Fibroblast of gingiva (primary cell): ENCODE measurements around the gene PPL.
"Not testable (repeated sequence)": the region's sequence is repeated elsewhere in the genome, so short reads cannot be mapped to it uniquely, and the experiment has no call there.

ENCODE experiments used
- DNase-seq: peaks from one replicate; pipeline ENCODE4 v3.0.0-alpha.2; 2011; ENCODE audit warnings: low read depth

Gene PPL, protein sequence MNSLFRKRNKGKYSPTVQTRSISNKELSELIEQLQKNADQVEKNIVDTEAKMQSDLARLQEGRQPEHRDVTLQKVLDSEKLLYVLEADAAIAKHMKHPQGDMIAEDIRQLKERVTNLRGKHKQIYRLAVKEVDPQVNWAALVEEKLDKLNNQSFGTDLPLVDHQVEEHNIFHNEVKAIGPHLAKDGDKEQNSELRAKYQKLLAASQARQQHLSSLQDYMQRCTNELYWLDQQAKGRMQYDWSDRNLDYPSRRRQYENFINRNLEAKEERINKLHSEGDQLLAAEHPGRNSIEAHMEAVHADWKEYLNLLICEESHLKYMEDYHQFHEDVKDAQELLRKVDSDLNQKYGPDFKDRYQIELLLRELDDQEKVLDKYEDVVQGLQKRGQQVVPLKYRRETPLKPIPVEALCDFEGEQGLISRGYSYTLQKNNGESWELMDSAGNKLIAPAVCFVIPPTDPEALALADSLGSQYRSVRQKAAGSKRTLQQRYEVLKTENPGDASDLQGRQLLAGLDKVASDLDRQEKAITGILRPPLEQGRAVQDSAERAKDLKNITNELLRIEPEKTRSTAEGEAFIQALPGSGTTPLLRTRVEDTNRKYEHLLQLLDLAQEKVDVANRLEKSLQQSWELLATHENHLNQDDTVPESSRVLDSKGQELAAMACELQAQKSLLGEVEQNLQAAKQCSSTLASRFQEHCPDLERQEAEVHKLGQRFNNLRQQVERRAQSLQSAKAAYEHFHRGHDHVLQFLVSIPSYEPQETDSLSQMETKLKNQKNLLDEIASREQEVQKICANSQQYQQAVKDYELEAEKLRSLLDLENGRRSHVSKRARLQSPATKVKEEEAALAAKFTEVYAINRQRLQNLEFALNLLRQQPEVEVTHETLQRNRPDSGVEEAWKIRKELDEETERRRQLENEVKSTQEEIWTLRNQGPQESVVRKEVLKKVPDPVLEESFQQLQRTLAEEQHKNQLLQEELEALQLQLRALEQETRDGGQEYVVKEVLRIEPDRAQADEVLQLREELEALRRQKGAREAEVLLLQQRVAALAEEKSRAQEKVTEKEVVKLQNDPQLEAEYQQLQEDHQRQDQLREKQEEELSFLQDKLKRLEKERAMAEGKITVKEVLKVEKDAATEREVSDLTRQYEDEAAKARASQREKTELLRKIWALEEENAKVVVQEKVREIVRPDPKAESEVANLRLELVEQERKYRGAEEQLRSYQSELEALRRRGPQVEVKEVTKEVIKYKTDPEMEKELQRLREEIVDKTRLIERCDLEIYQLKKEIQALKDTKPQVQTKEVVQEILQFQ (N-terminal part only)

DNA sequence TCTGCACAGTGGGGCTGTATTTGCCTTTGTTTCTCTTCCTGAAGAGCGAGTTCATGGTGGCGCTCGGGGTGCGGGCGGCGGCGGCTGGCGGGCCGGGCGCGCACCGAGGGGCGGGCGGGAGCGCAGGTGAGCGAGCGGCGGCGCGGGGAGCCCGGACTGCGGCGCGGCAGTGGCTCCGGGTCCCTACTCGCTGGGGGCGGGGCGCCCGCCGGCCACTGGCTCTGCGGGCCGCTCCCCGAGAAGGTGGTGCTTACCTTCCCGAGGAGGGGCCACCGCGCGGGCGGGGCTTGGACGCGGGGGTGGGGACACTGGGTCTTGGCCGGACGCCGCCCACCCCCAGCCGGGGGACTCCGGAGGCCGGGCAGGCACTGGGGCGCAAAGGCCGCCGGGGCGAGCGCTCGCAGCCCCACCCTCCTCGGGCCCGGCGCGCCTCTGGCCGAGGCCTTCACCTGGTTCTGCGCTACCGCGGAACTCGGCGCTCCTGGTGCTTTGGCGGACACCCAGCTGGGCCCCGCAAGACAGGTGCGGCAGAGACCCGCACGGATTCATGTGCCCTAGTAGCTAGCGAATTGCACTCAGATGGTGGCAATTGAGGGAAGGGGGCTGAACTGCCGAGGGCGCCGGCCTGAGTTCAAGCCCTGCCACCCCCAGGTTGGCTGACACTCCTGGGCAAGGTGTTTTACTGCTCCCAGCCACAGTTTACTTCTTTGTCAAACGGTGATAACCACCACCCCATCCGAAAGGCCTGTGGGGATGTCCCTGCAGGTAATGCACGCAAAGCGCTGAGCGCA, at the start of gene PPL:
TSS of gene PPL (minus strand) at position 158 of the 791 bp plus-strand sequence. CDS start at position 55, 103 bp downstream.
- DNase-seq, result no peak

DNA sequence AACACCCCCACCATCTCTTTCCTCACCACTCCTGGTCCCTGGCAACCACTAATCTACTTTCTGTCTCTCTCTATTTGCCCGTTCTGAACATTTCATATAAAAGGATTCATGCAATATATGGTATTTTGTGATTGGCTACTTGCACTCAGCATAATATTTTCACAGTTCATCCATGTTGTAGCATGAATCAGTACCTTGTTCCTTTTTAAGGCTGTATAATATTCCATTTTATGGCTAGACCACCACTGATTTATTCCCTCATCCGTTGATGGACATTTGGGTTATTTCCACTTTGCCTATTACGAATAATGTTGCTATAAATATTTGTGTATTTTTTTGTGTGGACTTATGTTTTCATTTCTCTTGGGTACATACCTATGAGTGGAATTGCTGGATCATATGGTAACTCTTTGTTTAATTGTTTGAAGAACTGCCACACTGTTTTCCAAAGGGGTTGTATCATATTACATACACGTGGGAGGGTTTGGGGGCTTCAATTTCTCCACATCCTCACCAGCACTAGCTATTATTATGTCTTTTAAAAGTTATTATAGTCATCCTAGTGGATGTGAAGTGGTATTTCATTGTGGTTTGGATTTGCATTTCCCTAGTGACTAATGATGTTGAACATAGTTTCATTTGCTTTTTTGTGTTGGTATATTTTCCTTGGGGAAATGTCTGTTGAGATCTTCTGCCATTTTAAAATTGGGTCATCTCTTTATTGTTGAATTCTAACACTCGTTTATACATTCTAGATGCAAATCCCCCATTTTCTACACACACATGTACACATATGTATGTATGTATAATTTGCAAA, 47.4 kb upstream of the PPL start:
- no peak for DNase-seq

DNA sequence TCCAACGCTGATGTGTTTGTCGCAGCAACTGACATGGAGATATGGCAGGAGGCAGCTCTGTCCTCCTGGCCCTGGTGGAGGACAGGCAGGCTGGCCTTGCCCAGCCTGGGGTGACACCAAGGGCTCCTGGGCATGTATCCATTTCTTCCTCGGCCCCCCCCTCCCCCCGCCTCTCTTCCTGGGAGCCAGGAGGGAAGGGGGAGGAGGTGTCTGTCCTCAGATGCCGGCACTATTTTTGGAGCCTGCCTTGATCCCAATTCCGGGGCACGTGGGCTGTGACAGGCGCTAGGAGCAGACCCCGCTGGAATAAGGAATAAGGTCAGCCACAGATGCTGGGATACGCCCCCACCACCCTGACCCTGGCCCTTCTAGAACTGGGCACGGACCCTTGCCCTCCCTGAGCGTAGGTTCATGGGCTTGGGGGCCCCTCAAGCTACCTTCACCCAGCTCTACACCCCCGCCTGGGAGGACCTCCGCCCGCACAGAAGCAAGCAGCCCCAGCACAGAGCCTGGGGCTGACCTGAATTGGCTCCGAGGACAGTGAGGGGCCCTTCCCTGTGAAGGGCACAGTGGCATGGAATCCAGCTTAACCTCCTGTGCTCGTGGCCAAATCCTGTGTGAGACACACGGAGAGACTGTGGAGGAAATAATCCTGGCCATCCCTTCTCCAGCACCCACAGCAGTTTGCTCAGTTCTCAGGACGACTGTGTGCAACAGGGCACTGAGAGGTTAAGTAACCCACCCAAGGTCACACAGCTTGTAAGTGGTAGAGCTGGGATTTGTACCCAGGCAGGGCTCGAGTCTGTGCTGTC, 45.3 kb upstream of the PPL start:
- no peak for DNase-seq

GRCh38 chr16:4981473-4981872, 44.5 kb upstream of the PPL start:
- no peak for DNase-seq

DNA sequence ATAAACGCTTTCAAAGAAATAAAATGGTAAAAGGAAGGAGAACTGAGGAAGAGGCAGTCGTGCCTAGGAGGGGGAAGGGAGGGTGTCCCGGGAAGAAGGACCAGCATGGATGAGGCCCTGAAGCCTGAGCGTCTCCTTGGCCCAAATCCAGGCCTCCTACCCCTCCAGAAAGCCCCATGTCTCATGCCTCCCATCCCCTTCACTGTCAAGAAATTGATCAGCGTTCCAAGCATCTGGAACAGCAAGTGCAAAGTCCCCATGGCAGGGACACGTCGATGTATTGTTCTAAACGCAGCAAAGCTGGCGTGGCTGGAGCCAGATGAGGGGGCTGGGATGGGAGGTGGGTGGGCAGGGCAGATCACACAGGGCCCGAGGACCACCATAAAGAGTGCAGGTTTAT, 43.7 kb upstream of the PPL start:
- no peak for DNase-seq

GRCh38 chr16:4979736-4980660, 43.0 kb upstream of the PPL start:
- DNase-seq, result no peak

DNA sequence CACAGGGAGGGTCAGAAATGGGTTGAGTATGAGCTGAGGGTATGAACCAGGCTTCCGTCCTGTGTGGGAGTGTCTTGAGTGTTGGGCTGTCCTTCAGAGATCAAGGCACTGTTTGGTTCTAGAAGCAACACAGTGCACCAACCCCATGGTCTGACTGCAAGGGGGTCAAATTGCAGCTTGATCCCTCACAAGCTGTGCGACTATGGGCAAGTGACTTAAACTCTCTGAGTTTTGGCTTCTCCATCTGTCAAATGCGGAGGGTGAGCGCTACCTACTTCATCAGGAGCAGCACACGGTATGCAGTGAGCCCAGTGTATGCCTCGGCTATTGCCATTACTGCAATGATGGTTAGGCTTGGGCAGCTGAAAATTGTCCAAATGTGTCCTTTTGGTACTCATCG, 42.2 kb upstream of the PPL start:
- no peak for DNase-seq

GRCh38 chr16:4976611-4977145, 39.7 kb upstream of the PPL start:
- DNase-seq, result no peak

DNA sequence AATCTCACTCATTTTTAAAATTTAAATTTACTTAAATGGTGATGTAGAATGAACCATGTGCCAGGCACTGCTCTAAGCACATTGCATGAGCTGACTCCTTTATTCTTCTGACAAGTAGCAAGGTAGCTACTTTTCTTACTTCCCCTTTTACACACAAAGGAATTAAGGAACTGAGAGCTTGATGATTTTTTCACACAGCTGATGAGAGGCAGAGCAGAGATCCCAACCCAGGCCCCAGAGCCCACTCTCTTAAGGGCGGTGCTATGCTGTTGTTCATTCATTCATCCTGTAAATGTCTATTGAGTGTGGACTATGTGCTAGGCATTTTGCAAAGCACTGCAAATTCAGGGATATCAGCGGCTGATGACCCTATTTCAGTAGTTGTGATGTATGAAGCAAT, 39.1 kb upstream of the PPL start:
- DNase-seq, result no peak

DNA sequence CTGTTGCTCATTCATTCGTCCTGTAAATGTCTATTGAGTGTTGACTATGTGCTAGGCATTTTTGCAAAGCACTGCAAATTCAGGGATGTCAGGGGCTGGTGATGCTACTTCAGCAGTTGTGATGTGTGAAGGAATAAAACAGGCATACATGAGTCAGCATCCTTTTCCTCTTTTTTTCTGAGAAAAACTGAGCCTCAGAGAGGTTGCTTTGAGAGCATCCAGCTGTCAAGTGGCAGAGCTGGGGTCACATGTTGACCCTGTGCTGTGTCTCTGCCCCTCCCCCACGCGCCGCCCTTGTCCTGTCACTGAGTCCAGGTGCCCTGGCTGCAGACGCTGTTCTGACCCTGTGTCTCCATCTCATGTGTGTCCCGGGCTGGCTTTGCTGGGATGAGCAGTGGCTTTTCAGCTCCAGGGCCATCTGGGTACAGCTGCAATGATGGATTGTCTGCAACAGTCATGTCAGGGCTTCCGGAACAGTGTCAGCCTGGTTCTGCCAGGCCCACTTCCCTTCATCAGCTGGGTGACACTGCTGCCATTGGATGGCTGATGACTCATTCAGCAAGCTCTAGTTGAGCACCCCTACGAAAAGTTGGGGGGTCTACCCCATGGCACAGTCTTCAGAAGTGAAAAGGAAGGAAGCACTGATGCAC, 36.1 kb upstream of the PPL start:
- DNase-seq, result no peak

GRCh38 chr16:4970010-4970409, 33.1 kb upstream of the PPL start:
- DNase-seq, result no peak

GRCh38 chr16:4968879-4969483, 32.0 kb upstream of the PPL start:
- no peak for DNase-seq

DNA sequence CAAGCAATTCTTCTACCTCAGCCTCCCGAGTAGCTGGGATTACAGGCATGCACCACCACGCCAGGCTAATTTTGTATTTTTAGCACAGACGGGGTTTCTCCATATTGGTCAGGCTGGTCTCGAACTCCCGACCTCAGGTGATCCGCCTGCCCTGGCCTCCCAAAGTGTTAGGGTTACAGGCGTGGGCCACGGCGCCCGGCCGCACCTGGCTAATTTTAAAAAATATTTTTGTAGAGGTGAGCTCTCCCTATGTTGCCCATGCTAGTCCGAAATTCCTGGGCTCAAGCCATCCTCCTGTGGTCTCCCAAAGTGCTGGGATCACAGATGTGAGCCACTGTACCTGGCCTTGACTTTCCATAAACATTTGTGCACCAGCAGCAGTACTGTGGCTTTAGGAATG, 31.3 kb upstream of the PPL start:
- not testable (repeated sequence) for DNase-seq

DNA sequence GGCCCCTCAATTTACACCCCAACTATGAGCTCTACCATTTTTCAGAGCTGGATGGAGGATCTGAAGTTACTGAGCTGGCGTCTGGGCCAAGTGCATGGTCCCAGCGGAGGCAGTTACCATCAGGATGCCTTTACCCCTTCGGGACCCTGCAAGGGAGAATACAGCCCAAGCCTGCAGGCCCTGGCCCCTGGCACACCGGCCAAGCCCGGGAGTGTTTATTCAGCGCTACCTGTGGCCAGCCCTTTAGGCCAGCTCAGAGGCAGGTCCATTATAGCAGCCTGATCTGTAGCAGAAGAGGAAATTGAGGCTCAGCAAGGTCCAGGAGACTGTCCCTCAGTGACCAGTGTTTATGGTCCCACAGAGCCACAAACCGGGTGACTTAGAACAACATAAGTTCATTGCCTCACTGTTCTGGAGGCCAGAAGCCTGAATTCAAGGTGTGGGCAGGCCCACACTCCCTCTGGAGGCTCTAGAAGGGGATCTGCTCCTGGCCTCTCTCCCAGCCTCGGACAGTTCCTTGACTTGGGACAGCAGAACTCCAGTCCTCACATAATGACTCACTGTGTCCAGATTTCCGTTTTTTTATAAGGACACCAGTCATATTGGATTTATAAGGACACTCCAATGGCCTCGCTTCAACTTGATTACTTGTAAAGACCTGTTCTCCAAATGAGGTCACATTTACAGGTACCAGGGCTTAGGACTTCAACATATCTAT, 29.9 kb upstream of the PPL start:
- DNase-seq, result no peak

- not testable (repeated sequence) for DNase-seq
These were observed 26.6 kb upstream of the PPL start for GRCh38 chr16:4963527-4963926.

GRCh38 chr16:4962716-4963115, 25.8 kb upstream of the PPL start:
- no peak for DNase-seq

GRCh38 chr16:4960579-4960978, 23.6 kb upstream of the PPL start:
- no peak for DNase-seq
